K562 (cell line): ENCODE data around the gene TRIM69. TPM values are rescaled to one million over a fixed set of nuclear protein-coding genes. Genes with fewer than 3 reads are reported as not detected.

Experiments
- ELF2 ChIP-seq: fragments of 250-450 bp; sonication (Bioruptor Pico); IDR thresholded peaks from 2 replicates; pipeline ENCODE4 v1.5.0; 2021; ENCODE audit warnings: mild to moderate bottlenecking
- ESRRB ChIP-seq: fragments of 250-450 bp; sonication (Bioruptor Pico); IDR thresholded peaks from 2 replicates; pipeline ENCODE4 v1.5.0; 2020; ENCODE audit warnings: mild to moderate bottlenecking, moderate library complexity, borderline replicate concordance
- ILK ChIP-seq: fragments of 450-650 bp; IDR thresholded peaks from 2 replicates; pipeline ENCODE4 v1.6.1; 2016; ENCODE audit warnings: missing genetic modification characterization, low read depth, mild to moderate bottlenecking, missing compliant biosample characterization, moderate library complexity, borderline replicate concordance
- MBD2 ChIP-seq: sonication (generic); IDR thresholded peaks from 2 replicates; pipeline ENCODE4 v1.6.1; 2016; ENCODE audit warnings: low read depth, borderline replicate concordance
- MEIS2 ChIP-seq: fragments of 450-650 bp; IDR thresholded peaks from 2 replicates; pipeline ENCODE4 v1.6.1; 2014; ENCODE audit warnings: mild to moderate bottlenecking; ENCODE audit not compliant: partially characterized antibody
- MTF1 ChIP-seq: fragments of 250-450 bp; sonication (Bioruptor Pico); IDR thresholded peaks from 2 replicates; pipeline ENCODE4 v1.9.0; 2021; ENCODE audit warnings: moderate library complexity, mild to moderate bottlenecking, inconsistent platforms, borderline replicate concordance
- NR2F6 ChIP-seq: fragments of 450-650 bp; formaldehyde crosslinking; IDR thresholded peaks from 2 replicates; pipeline ENCODE4 v1.4.0; 2020; ENCODE audit warnings: mild to moderate bottlenecking
- NR3C1 ChIP-seq: sonication (generic); formaldehyde crosslinking; IDR thresholded peaks from 2 replicates; pipeline ENCODE4 v1.8.1; 2022; ENCODE audit warnings: missing genetic modification reagents
- PCBP2 ChIP-seq: fragments of 200-400 bp; formaldehyde crosslinking; IDR thresholded peaks from 2 replicates; pipeline ENCODE4 v1.6.1; 2018; ENCODE audit warnings: low read length, low read depth, mild to moderate bottlenecking, moderate library complexity; ENCODE audit not compliant: poor library complexity, severe bottlenecking
- PRMT5 ChIP-seq: sonication (generic); formaldehyde crosslinking; IDR thresholded peaks from 2 replicates; pipeline ENCODE4 v1.5.0; 2020; ENCODE audit warnings: missing genetic modification reagents
- SREBF1 ChIP-seq: fragments of 150-350 bp; IDR thresholded peaks from 2 replicates; pipeline ENCODE4 v1.6.1; 2014; ENCODE audit warnings: antibody characterized with exemption, low read depth, low read length, borderline replicate concordance
- ZNF586 ChIP-seq: fragments of 450-650 bp; formaldehyde crosslinking; conservative IDR thresholded peaks from 2 replicates; pipeline ENCODE4 v1.4.0; 2020; ENCODE audit warnings: mild to moderate bottlenecking, moderate library complexity
- ZNF780A ChIP-seq: fragments of 250-450 bp; sonication (Bioruptor Pico); IDR thresholded peaks from 2 replicates; pipeline ENCODE4 v1.5.0; 2021; ENCODE audit warnings: mild to moderate bottlenecking
- polyA plus RNA-seq, 8 experiments: library from polyadenylated mRNA; depleted of rRNA in 4 of 8; stranded (reverse) in 5 of 8; unstranded in 3 of 8; fragments of >200 nt; fragmentation: Nextera tagmentation in 2 of 8; fragmentation: Illumina TruSeq in 1 of 8; extraction: Ambion mirVana in 2 of 8; extraction: Trizol in 1 of 8; gene quantifications; 2 replicates each; pipeline versions ENCODE4 v1.2.1 to v1.2.3, GENCODE V29; 2011 to 2014; ENCODE audit warnings: inconsistent platforms in 1 of 8, missing spikeins in 1 of 8
- total RNA-seq, 7 experiments: library from RNA; depleted of rRNA in 6 of 7; stranded (reverse); fragments of >200 nt in 6 of 7; fragmentation: Illumina TruSeq in 2 of 7; extraction: Trizol in 2 of 7; gene quantifications; 2 replicates each; pipeline versions ENCODE4 v1.2.1 to v1.2.3, GENCODE V29; 2011 to 2021; ENCODE audit warnings: low replicate concordance in 1 of 7
- TF ChIP-seq, protein P1 (sequence below): sonication (generic); formaldehyde crosslinking; IDR thresholded peaks from 2 replicates; pipeline ENCODE4 v1.8.0; 2022; ENCODE audit warnings: mild to moderate bottlenecking, missing genetic modification reagents
- TF ChIP-seq, protein P2 (sequence below): IDR thresholded peaks from 2 replicates; pipeline ENCODE4 v1.6.1; 2016; ENCODE audit warnings: missing genetic modification characterization, missing compliant biosample characterization
- TF ChIP-seq, protein P3 (sequence below): sonication (generic); formaldehyde crosslinking; IDR thresholded peaks from 2 replicates; pipeline ENCODE4 v1.8.1; 2023; ENCODE audit warnings: mild to moderate bottlenecking, missing genetic modification reagents
- TF ChIP-seq, protein P4 (sequence below): fragments of 250-450 bp; sonication (Bioruptor Pico); IDR thresholded peaks from 2 replicates; pipeline ENCODE4 v1.8.0; 2022; ENCODE audit warnings: moderate library complexity, mild to moderate bottlenecking, inconsistent platforms

TRIM69 gene
- total and polyA plus RNA-seq, 9 of the 15 experiments (the other 6 are each of a cell fraction or from before 2014, with no cell fraction given) = 1.0 to 4.3 (median 2.3) TPM

DNA sequence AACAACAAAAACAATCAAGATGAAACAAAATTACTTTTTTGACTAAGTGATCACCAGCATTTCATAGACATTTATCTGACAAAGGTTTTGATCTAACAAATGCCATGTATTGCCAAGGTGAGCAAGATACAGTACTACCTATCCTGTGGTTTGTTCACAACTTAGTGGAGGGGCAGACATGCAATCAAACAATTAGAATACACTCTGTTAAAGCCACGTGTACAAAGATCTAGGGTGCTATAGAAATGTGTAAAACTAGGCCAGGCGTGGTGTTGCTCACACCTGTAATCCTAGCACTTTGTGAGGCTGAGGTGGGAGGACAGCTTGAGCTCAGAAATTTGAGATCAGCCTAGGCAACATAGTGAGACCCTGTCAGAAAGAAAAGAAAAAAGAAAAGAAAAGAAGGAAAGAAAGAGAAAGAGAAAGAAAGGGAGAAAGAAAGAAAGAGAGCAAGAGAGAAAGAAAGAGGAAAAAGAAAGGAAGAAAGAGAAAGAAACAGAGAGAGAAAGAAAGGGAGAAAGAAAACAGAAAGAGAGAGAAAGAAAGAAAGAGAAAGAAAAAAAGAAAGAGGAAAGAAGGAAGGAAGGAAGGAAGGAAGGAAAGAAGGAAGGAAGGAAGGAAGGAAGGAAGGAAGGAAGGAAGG is 1.4 kb upstream of the TRIM69 start (continued):
- TF ChIP-seq, protein P1, sequence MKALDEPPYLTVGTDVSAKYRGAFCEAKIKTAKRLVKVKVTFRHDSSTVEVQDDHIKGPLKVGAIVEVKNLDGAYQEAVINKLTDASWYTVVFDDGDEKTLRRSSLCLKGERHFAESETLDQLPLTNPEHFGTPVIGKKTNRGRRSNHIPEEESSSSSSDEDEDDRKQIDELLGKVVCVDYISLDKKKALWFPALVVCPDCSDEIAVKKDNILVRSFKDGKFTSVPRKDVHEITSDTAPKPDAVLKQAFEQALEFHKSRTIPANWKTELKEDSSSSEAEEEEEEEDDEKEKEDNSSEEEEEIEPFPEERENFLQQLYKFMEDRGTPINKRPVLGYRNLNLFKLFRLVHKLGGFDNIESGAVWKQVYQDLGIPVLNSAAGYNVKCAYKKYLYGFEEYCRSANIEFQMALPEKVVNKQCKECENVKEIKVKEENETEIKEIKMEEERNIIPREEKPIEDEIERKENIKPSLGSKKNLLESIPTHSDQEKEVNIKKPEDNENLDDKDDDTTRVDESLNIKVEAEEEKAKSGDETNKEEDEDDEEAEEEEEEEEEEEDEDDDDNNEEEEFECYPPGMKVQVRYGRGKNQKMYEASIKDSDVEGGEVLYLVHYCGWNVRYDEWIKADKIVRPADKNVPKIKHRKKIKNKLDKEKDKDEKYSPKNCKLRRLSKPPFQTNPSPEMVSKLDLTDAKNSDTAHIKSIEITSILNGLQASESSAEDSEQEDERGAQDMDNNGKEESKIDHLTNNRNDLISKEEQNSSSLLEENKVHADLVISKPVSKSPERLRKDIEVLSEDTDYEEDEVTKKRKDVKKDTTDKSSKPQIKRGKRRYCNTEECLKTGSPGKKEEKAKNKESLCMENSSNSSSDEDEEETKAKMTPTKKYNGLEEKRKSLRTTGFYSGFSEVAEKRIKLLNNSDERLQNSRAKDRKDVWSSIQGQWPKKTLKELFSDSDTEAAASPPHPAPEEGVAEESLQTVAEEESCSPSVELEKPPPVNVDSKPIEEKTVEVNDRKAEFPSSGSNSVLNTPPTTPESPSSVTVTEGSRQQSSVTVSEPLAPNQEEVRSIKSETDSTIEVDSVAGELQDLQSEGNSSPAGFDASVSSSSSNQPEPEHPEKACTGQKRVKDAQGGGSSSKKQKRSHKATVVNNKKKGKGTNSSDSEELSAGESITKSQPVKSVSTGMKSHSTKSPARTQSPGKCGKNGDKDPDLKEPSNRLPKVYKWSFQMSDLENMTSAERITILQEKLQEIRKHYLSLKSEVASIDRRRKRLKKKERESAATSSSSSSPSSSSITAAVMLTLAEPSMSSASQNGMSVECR (CRISPR knock-in tag) = no peak
- TF ChIP-seq ESRRB (CRISPR knock-in tag) (no peak), PCBP2 (no peak), PRMT5 (no peak), NR3C1 (no peak), NR2F6 (CRISPR knock-in tag) (no peak), ZNF586 (no peak), ILK (tag) (no peak), MTF1 (CRISPR knock-in tag) (no peak), ZNF780A (no peak), ELF2 (CRISPR knock-in tag) (no peak), MBD2 (no peak), SREBF1 (no peak), MEIS2 (no peak)
- TF ChIP-seq, protein P2, sequence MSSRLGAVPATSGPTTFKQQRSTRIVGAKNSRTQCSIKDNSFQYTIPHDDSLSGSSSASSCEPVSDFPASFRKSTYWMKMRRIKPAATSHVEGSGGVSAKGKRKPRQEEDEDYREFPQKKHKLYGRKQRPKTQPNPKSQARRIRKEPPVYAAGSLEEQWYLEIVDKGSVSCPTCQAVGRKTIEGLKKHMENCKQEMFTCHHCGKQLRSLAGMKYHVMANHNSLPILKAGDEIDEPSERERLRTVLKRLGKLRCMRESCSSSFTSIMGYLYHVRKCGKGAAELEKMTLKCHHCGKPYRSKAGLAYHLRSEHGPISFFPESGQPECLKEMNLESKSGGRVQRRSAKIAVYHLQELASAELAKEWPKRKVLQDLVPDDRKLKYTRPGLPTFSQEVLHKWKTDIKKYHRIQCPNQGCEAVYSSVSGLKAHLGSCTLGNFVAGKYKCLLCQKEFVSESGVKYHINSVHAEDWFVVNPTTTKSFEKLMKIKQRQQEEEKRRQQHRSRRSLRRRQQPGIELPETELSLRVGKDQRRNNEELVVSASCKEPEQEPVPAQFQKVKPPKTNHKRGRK = peak; percentile 99
- TF ChIP-seq, protein P3, sequence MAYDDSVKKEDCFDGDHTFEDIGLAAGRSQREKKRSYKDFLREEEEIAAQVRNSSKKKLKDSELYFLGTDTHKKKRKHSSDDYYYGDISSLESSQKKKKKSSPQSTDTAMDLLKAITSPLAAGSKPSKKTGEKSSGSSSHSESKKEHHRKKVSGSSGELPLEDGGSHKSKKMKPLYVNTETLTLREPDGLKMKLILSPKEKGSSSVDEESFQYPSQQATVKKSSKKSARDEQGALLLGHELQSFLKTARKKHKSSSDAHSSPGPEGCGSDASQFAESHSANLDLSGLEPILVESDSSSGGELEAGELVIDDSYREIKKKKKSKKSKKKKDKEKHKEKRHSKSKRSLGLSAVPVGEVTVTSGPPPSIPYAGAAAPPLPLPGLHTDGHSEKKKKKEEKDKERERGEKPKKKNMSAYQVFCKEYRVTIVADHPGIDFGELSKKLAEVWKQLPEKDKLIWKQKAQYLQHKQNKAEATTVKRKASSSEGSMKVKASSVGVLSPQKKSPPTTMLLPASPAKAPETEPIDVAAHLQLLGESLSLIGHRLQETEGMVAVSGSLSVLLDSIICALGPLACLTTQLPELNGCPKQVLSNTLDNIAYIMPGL (CRISPR knock-in tag) = no peak
- TF ChIP-seq, protein P4, sequence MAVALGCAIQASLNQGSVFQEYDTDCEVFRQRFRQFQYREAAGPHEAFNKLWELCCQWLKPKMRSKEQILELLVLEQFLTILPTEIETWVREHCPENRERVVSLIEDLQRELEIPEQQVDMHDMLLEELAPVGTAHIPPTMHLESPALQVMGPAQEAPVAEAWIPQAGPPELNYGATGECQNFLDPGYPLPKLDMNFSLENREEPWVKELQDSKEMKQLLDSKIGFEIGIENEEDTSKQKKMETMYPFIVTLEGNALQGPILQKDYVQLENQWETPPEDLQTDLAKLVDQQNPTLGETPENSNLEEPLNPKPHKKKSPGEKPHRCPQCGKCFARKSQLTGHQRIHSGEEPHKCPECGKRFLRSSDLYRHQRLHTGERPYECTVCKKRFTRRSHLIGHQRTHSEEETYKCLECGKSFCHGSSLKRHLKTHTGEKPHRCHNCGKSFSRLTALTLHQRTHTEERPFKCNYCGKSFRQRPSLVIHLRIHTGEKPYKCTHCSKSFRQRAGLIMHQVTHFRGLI = no peak
